KBM-7 (cell line): Measurements from ENCODE around the gene MRPL1.

Experiments
- DNase-seq: peaks from one replicate; pipeline ENCODE4 v3.0.0-alpha.2; 2015
- in situ Hi-C: fragments of 300-500 bp; cut with MboI; formaldehyde crosslinking; loops from 2 replicates; pipeline ENCODE4 v1.14.3; 2020; ENCODE audit warnings: low sequenced_read_pairs, low pct_unique_long_range_greater_than_20kb, mixed read lengths

MRPL1 gene

DNA sequence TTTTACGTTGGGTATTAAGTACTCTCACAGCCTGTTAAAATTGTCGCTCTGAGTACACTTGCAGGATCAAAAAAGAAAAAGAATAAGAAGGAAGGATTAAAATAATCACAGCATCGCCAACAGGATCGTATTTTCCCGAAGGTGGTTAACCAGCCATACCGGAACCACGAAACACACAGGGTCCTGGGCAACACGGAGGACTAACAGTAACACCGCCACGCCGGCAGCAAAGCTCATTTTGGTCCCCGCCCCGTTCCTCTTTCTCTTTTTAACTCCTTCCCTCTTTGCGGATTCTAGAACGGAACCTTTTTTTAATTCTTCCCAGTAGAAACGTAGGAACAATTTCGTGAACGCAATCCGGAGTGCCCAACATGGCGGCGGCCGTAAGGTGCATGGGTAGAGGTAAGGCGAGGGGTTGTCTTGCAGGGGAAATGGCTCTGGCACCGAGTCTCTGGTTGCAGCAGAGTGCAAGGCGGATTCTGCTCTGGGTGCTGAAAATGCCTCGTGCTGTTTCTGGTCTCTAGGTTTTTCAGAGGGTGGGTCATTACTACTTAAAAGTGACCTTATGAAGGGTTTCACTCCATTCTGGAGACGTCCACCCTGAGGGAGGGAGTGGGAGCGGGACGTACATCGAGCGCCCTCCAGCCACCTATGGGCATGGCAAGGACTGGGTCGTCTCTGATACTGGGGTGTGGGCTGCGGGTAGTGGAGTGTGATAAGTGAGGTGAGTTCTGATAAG is at the start of gene MRPL1:
MRPL1 (plus strand) TSS at position 353 of the 739 bp plus-strand sequence; CDS start at position 372, 19 bp downstream.
- peak; percentile 98 for DNase-seq
- in situ Hi-C loops, result no loop called here

DNA sequence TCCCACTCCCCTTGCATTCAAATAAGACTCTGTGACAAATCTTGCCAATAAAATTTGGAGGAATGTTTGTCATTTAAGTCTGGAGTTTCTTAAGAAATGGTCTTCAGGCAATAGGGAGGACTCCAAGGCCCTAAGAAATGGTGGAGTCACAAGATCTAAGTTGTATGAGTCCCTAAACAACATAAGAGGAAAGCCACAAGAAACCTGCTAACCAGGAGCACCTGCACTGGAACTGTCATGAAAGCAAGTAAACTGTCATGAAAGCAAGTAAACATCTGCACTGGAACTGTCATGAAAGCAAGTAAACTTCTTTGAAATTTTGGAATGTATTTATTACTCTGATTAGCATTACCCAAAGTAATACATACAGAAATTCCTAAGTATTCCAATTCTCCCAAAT is 47.0 kb upstream of the MRPL1 start:
- no peak for DNase-seq
- in situ Hi-C loops, result no loop called here

DNA sequence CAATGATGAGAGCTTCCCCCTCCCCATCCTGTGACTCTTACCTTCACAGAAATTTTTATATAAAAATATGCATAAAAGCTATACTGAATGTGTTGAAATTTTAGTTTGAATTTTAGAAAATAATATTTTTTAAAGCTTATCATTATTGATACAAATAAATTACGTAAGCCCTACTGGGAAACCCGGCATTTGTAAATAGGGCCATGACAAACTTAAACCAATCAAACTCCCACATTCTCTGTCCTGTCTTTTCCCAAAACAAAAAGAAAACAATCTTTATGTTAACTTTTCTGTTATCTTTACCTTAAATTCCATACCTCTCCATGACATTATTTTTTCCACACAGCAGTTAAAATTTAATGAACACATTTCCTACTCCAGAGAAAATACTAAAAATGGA is 46.1 kb upstream of the MRPL1 start:
- no peak for DNase-seq
- in situ Hi-C loops, result no loop called here

DNA sequence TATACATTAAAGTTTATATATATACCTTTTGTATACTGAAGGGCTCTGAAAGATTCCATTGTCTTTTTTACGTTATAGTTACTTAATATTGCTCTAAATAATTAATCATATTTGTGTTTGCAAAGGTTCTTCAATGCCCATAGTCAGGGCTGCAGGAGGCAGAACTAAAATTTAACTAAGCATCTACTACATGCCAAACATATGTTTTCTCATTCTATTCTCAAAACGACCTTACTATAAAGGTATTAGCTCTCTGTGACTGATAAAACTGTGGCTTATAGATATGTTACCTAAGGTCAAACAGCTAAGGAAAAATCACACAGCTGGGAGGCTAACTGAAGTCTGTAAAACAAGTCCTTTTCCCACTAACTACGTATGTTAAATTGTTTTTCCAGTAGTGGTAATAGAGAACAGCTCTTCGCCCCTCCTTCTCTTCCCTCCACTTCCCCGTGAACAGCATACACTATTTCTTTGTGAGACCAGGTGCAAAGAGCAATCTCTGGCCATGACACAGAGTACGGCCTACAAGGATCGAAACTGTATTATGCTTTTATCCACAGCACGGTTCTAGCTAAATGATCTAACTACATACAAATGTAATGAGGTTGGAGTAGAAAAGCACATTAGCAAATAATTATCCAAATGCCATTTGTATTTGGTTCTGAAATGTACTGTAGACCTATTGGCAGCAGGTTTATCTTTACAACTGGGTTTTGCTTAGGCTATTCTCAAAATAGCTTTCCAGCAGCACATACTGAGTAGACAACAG is 45.1 kb upstream of the MRPL1 start:
- DNase-seq, result peak; percentile 13
- in situ Hi-C loops, result no loop called here

DNA sequence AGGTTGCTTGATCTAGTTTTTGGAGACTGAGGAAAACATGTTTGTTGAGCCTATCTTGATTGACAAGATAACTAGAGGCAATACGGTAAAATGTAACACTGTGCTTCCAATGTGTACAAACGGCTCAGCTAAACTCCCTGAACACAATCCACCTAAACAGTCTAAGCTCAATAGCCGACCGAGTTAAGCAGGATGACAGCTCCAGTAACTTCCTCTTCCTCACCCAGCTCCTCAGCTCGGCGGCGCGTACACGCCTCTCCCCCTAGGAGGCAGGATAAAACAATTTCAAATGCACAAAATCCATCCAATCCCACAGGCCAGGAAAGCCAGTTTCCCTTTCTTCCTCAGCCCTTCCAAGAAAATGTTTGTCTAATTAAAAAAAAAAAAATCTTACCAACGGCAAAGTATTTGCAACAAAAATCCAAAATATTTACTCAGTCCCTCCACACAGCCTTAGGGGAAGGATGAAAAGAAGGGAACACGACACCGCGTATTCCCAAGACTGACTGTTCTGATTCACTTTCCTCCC is 44.5 kb upstream of the MRPL1 start:
- in situ Hi-C loops, result no loop called here
- DNase-seq, result peak; percentile 93

DNA sequence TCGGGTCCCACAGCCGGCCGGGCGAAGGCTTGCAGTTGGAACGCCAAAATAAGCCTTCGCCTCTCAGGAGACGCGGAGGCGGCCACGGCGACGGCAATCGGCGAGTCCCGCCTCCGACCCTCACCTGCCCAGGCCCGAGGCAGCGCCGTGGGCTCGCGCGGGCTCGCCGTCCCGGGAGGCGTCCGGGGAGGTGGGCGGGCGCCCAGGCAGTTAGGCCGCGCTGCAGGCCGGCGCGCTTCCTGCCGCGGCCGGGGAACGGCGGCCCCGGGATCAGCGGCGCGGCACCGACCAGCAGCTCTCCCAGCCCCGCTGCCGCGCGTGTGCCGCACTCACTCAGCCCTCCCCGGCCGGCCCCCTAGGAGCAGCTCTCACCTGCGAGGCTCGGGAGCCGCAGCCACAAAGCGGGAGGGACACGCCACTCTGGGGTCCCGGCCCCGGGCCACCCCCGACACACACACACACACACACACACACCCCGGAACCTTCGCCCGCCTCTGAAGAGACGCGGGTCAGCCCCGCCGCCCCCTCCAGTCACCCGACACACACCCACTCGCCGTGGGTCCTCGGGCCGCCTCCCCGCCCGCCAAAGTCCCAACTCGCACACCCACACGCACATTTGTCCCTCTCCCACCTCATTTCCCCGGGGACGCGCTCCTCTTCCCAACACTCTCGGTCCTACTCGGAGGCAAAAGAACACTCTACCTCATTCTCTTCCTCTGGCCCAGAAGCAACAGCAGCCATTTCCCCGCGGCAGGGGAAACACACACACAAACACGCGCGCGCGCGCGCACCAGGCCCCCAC is 43.8 kb upstream of the MRPL1 start, which contains the start of gene CNOT6L:
CNOT6L (minus strand) TSS at position 767 of the 802 bp plus-strand sequence; CDS start at position 707, 60 bp downstream.
- DNase-seq, result peak; percentile 59
- in situ Hi-C loops, result no loop called here

DNA sequence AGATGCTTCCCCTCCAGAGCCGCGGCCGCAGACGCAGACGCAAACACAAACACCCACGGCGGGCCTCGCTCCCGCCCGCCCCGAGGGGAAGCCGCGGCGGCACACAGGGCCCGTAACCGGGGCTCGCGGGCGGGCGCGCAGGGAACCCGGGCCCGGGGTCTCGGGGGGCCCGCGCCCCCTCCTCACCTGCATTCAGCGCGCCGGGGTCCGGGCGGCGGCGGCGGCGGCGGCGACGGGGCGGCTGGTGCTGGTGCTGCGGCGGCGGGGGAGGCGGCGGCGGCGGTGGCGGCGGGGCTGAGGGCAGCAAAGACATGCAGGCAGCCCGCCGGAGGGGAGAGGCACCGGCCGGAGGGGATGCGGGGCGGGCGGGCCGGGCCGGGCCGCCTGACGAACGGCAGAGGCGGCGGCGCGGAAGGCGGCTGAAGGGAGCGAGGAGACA is 43.2 kb upstream of the MRPL1 start:
- DNase-seq, result no peak
- in situ Hi-C loops, result no loop called here

DNA sequence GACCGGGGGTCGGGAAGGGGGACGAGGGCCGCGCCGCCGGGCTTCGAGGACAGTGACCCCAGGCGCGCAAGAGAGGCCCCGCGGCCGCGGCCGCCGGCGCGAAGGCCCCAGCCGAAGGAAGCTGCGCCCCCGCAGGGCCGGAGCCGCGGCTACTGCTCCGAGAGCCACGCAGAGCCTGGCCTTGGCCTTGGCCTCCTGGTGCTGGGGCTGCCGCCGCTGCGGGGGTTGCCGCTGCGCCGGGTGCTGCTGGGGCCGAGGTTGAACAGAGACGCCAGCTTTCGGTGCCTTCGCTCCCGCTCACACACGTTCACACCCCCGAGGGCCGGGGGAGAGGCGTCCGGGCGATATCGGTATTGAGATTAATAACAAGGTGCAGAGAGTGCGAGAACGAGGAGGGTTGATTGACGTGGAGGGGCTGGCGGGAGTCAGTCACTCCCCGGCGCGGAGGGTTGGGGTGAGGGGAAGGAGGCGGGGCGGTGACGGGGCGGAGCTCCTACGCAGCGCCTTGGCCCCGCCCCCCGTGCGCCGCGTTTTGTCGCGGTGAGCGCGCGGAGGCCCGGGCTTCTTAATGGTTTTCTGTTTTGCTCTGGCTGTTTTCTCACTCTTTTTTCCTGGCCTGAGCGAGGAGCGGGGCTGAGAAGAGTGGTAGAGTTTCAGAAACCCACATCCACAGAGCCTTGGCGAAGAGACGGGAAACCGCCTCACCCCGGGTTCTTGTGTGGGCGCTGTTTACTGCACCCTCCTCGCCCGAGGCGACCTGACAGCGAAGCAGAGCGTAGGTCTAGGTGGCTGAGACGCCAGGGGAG is 42.6 kb upstream of the MRPL1 start:
- in situ Hi-C loops, result no loop called here
- DNase-seq, result peak; percentile 92

DNA sequence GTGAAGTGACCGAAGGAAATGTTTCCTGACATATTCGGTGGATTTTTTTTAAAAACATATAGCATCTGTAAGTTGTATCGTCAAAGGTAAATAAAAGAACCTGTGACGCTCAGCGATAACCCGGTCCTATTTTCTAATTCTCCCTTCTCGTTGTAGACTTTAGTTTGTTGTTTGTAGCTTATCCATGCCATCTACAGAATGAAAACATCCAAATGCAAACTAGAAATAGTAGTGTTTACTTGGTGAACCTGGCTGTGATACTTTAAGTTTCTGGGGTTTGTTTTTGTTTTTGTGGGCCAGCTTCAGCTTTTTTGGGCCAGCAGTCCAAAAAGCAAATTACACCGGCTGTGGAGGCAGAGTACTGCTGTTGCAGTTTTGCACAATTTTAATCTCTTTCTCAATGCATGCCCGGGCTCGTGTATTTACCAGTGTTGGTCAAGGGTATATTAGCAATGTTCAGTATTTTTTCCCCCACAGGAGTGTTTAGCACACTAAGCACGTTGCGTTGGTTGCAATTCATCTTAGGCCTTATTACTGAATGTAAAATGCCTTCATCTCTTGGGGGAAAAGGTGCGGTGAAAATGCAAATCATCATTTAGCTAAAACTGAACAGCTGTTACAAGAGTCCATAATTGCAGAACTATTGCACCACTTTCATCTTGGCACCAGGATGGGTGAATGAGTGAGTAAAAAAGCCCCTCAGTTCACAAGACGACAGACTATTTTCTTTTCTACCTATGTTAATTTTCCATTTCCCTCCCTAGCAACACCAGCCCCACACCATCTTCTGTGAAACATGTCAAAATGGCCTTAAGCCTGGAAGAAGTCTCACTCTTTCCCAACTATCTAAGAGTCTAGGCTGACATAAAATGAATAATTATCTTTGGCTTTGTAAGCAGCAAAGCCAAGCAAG is 41.7 kb upstream of the MRPL1 start:
- in situ Hi-C loops, result no loop called here
- DNase-seq, result peak; percentile 37

DNA sequence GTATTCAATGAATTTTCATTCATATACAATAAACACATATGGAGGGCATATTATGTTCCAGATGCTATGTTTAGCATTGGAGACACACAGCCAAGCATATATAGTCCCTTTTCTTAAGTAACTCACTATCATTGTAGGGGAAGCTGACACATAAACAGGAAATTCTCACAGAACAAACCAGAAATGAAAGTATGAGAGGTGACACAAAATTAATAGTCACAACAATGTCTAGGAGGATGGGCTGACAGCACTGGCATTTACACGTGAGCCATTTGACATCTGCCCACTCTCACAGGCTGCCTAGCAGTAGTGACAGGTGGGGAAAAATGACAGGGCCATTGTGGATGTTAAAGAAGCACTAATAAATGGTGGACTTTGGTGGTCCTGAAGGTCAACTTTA is 40.9 kb upstream of the MRPL1 start:
- in situ Hi-C loops, result no loop called here
- peak; percentile 18 for DNase-seq

DNA sequence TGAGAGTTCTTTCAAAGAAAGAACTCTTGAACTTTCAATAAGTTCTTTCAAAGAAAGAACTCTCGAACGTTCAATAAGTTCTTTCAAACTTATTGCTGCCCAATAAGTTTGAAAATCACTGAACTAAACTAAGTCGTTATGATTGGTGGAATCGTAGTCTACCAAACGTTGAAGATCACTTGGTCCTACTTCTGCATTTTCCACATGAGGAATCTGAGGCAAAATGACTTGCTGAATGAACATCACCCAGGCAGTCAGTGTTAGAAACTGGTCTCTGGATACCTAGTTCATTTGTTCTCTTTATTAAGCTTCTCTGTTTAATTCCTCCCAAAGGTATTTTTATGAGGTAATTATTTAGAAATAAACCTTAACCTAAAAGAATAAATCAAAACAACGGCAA is 36.4 kb upstream of the MRPL1 start:
- DNase-seq, result no peak
- in situ Hi-C loops, result no loop called here

DNA sequence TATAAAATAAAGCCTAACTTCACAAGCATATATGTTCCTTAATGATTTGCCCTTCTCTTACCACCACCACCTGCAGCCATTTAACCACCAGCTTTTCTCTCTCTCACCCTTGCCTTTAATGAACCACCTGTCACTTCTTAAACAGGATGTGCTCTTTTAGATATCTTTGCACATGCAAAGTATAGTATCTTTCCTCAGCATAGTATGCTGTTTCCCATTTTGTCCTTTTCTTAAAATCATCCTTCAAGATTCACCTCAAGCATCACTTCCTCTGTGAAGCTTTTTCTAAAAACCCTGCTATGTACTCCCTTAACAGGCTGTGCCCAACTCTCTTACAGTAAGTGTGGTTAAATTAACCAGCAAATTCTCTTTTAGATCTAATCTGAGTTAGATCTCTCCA is 35.3 kb upstream of the MRPL1 start:
- in situ Hi-C loops, result no loop called here
- no peak for DNase-seq

DNA sequence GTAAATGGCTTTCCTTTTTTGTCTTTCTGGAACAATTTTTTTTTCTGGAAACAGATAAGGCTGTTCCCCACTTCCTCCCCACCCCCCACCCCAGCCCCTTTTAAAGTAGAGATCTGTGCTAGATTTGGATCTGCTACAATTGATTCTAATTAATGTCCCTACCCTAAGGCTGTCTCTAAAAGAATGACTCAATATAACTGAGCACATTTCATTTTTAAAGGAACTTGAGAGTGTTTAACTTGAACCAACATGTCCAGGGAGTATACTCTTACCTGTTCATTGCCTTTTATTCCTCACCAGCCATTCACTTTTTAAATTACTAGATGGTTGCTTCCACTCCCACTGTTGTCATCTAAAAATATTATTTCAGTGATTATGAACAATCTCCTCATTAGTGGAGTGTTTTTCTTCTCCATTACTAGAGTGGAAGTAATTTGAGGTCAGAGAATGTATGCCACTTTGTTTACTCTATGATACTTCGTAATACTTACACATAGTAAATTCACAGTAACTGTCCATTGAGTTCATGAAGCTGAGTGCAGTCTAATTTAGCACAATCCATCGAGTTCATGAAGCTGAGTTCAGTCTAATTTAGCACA is 29.4 kb upstream of the MRPL1 start:
- DNase-seq, result no peak

DNA sequence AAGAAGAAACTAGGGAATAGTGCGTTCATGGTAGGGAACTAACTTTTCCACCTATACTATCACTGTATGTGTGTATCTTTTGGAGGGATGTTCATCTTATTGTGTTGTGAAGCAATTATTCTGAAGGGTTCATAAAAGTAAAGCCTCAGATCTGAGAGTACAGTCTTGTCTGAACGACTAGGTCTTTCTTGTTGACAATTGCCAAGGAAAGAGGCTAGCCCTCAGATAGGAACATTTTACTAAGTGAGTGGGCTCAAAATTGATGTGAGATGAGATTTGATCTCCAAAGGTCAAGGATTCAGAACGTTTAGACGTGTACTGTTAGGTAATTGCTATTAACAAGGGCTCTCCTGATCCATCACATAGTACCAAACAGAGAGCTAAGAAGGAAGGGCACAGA is 28.2 kb upstream of the MRPL1 start:
- no peak for DNase-seq
- in situ Hi-C loops, result no loop called here

More for the DNA sequence above, 29.4 kb upstream of the MRPL1 start:
- in situ Hi-C loops, result no loop called here

DNA sequence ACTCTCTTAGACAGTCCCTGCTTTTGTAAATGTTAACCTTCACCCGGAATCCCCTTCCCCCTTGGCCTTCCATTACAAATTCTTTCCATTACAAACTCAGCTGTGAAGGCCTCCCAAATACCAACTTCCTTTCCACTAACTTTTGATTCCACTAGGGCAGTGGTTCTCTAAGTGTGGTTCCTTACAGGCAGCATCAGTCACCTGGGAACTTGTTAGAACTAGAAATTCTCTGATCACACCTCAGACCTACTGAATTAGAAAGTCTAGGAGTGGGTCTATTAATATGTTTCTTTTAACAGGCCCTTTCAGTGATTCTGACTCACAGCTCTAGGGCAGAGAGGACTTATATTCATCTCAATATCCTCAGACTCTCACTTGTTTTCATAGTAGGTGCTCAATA is 19.0 kb upstream of the MRPL1 start:
- in situ Hi-C loops, result no loop called here
- no peak for DNase-seq

DNA sequence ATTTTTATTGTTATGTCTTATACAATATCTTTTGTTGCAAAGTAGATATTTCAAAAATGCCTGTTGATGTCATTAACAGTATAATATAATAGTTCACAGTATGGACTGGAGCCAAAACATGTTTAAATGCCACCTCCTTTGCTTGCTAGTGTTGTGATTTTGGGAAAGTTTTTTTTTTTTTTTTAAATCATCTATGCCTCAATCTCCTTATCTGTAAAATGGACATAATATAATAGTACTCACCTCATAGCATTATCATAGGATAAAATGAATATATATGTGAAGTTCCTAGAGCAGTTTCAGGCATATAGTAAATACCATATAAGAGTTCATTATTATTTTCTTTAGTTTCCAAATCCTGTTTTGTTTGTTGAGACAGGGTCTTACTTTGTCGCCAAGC is 18.3 kb upstream of the MRPL1 start:
- DNase-seq, result no peak
- in situ Hi-C loops, result no loop called here

DNA sequence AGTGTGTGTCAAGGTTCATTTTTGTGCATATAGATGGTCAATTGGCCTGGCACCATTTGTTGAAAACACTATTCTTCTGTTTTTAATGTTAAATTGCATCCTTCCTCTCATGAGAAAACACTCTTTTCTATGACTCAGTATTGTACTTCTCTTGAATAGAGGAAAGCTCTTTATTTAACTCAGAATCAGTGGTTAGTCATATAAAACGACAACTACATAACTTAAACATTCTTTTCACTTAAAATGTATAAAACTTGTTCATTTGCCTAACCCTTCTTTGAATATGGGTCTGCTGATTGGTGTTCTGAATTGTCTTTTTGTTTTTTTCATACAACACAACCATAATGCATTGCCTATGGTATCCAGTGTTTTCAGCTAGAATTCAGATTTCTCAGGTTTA is 17.2 kb upstream of the MRPL1 start:
- no peak for DNase-seq
- in situ Hi-C loops, result no loop called here
